ELF-1 (cell line): ENCODE data around the gene DSG4.

Experiments
- DNase-seq: peaks from one replicate; pipeline ENCODE4 v3.0.0-alpha.2; 2016; ENCODE audit warnings: low read depth, low spot score

DSG4 gene

GRCh38 chr18:31446854-31447253, 70.3 kb downstream of the DSG4 start:
- DNase-seq: no peak

- DNase-seq: no peak
Observed at GRCh38 chr18:31447530-31448191, 71.1 kb downstream of the DSG4 start, which contains the start of gene DSG3. DSG3 (plus strand) TSS chr18:31447741; CDS start chr18:31447878, 137 bp downstream.

DNA sequence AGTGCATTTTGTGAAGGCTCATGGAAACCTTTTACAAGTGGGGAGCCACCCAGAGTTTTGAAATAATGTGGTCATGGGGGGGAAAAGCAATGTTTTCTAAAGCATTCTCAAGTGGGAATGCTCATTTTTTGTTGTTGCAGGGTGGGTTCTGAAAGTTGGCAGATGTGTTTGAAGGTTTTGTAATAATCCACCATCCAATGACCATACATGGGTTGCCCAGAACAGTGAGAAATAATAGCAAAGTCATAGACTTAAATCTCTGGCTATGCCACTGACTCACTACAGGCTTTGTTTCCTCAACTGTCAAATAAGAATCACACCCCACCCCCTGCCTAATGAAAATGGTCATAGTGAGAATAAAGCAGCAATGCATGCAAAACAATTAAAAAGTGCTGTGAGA, 73.8 kb downstream of the DSG4 start:
- no peak for DNase-seq

GRCh38 chr18:31451625-31452024, 75.0 kb downstream of the DSG4 start:
- no peak for DNase-seq

GRCh38 chr18:31454066-31454708, 77.6 kb downstream of the DSG4 start:
- no peak for DNase-seq
